Activated CD4-positive, alpha-beta T cell treated with anti-CD3 and anti-CD28 coated beads for 36 hours (primary cell): ENCODE data around the gene CLNK. TPM values are rescaled to one million over a fixed set of nuclear protein-coding genes. Genes with fewer than 3 reads are reported as not detected.
A peak's percentile ranks its signal among the peaks of the same experiment; 100 is the strongest.

Source experiments
- ATAC-seq: fragments of 200-7000 bp; cut with Tn5 transposase; one replicate; pipeline ENCODE4 v1.10.0; 2021; ENCODE audit warnings: mild to moderate bottlenecking, moderate library complexity
- CTCF ChIA-PET: fragments of 350-600 bp; sonication (Branson Sonifier 250); formaldehyde crosslinking; loops from one replicate; lab custom pipeline; 2021; ENCODE audit warnings: antibody characterized with exemption; lab: Charles Lee
- POLR2A ChIA-PET: fragments of 350-600 bp; sonication (Branson Sonifier 250); formaldehyde crosslinking; loops from one replicate; lab custom pipeline; 2021; ENCODE audit warnings: antibody characterized with exemption, inconsistent platforms; lab: Charles Lee
- DNase-seq: peaks from one replicate; pipeline ENCODE4 v3.0.0-alpha.2; 2020
- H3K27ac Mint-ChIP-seq: one replicate; pipeline ENCODE4 v1.8.0; 2021; ENCODE audit warnings: mixed read lengths
- H3K27me3 Mint-ChIP-seq: one replicate; pipeline ENCODE4 v1.8.0; 2021; ENCODE audit warnings: mixed read lengths
- H3K36me3 Mint-ChIP-seq: one replicate; pipeline ENCODE4 v1.8.0; 2021; ENCODE audit warnings: low read depth, mixed read lengths
- H3K4me1 Mint-ChIP-seq: one replicate; pipeline ENCODE4 v1.8.0; 2021; ENCODE audit warnings: mixed read lengths
- H3K4me3 Mint-ChIP-seq: one replicate; pipeline ENCODE4 v1.8.0; 2021; ENCODE audit warnings: mild to moderate bottlenecking, moderate library complexity, mixed read lengths
- H3K9me3 Mint-ChIP-seq: one replicate; pipeline ENCODE4 v1.8.0; 2021; ENCODE audit warnings: low read depth, mixed read lengths
- intact Hi-C, 2 experiments: fragments of 100-400 bp; cut with DNase I in 1 of 2; cut with micrococcal nuclease in 1 of 2; formaldehyde crosslinking; loops; one replicate each; pipeline versions ENCODE4 v1.14.2 to v1.15.1; 2022 to 2024; cut with DNase I, micrococcal nuclease
- total RNA-seq, 2 experiments: library from RNA; stranded (reverse); gene quantifications; one replicate each; pipeline ENCODE4 v1.2.3, GENCODE V29; 2021

The CLNK gene
- total RNA-seq, 2 experiments from 2014 or later = not detected

- Mint-ChIP-seq H3K36me3 (no peaks in the 10 kb centered on the region), H3K4me1 (peaks cover 28% of the 10 kb centered on the region), H3K4me3 (no peak overlapping the region), H3K9me3 (no peaks in the 10 kb centered on the region), H3K27ac (no peak overlapping the region), H3K27me3 (no peaks in the 10 kb centered on the region)
- no peak for ATAC-seq
- no peak for DNase-seq
- ChIA-PET CTCF (no interaction called here), POLR2A (no interaction called here)
- intact Hi-C loops = no loop called here
Observed at GRCh38 chr4:10590896-10591295, 93.7 kb downstream of the CLNK start.

GRCh38 chr4:10589799-10590198, 94.8 kb downstream of the CLNK start:
- no peak overlapping the region for H3K27ac Mint-ChIP-seq
- intact Hi-C loops = loop anchor here in 1 of 2 experiments (10.0 kb wide), 1 partner anchor 145 kb away; no protein-coding TSS in a partner anchor
- DNase-seq (no peak), ATAC-seq (no peak)
- ChIA-PET CTCF (interaction anchor here (1.4 to 1.5 kb wide), 2 partner anchors 9 to 79 kb away, joined by 3 to 6 read pairs; no protein-coding TSS in a partner anchor), POLR2A (no interaction called here)
- H3K9me3 Mint-ChIP-seq = no peaks in the 10 kb centered on the region
- H3K4me1 Mint-ChIP-seq = peaks cover 28% of the 10 kb centered on the region
- H3K4me3 Mint-ChIP-seq = no peak overlapping the region
- no peaks in the 10 kb centered on the region for H3K27me3 Mint-ChIP-seq
- H3K36me3 Mint-ChIP-seq = no peaks in the 10 kb centered on the region

- ChIA-PET POLR2A (no interaction called here), CTCF (interaction anchor here (1.4 to 1.5 kb wide), 2 partner anchors 9 to 79 kb away, joined by 3 to 6 read pairs; no protein-coding TSS in a partner anchor)
- Mint-ChIP-seq H3K4me3 (no peak overlapping the region), H3K4me1 (peaks cover 33% of the 10 kb centered on the region), H3K36me3 (no peaks in the 10 kb centered on the region), H3K9me3 (no peaks in the 10 kb centered on the region), H3K27ac (no peak overlapping the region), H3K27me3 (no peaks in the 10 kb centered on the region)
- ATAC-seq (no peak), DNase-seq (no peak)
- intact Hi-C loops = loop anchor here in 1 of 2 experiments (10.0 kb wide), 1 partner anchor 145 kb away; no protein-coding TSS in a partner anchor
Observed at GRCh38 chr4:10589321-10589720, 95.2 kb downstream of the CLNK start.

GRCh38 chr4:10587697-10588096, 96.9 kb downstream of the CLNK start:
- Mint-ChIP-seq H3K36me3 (no peaks in the 10 kb centered on the region), H3K9me3 (no peaks in the 10 kb centered on the region), H3K27ac (no peak overlapping the region), H3K27me3 (no peaks in the 10 kb centered on the region), H3K4me1 (peaks cover 42% of the 10 kb centered on the region), H3K4me3 (no peak overlapping the region)
- ATAC-seq = peak; percentile 57
- POLR2A ChIA-PET = no interaction called here
- CTCF ChIA-PET = interaction anchor here (0.7 to 1.3 kb wide), 2 partner anchors 9 to 469 kb away, joined by 3 read pairs; no protein-coding TSS in a partner anchor
- intact Hi-C loops = loop anchor here in 1 of 2 experiments (10.0 kb wide), 1 partner anchor 147 kb away; no protein-coding TSS in a partner anchor
- peak; percentile 40 for DNase-seq

GRCh38 chr4:10587296-10587695, 97.3 kb downstream of the CLNK start:
- Mint-ChIP-seq H3K9me3 (no peaks in the 10 kb centered on the region), H3K27ac (no peak overlapping the region), H3K36me3 (no peaks in the 10 kb centered on the region), H3K4me1 (peaks cover 42% of the 10 kb centered on the region), H3K4me3 (no peak overlapping the region), H3K27me3 (no peaks in the 10 kb centered on the region)
- intact Hi-C loops = loop anchor here in 1 of 2 experiments (10.0 kb wide), 1 partner anchor 148 kb away; no protein-coding TSS in a partner anchor
- ChIA-PET CTCF (interaction anchor here (1.3 kb wide), 1 partner anchor 9 kb away, joined by 3 read pairs; no protein-coding TSS in a partner anchor), POLR2A (no interaction called here)
- no peak for ATAC-seq
- no peak for DNase-seq

- H3K4me3 Mint-ChIP-seq = no peak overlapping the region
- H3K27me3 Mint-ChIP-seq = no peaks in the 10 kb centered on the region
- no peak overlapping the region for H3K27ac Mint-ChIP-seq
- peaks cover 25% of the 10 kb centered on the region for H3K4me1 Mint-ChIP-seq
- POLR2A ChIA-PET = no interaction called here
- no peaks in the 10 kb centered on the region for H3K36me3 Mint-ChIP-seq
- CTCF ChIA-PET = interaction anchor here (0.6 kb wide), 3 partner anchors 38 to 278 kb away, joined by 3 read pairs; no protein-coding TSS in a partner anchor
- intact Hi-C loops = loop anchor here in 1 of 2 experiments (5.0 to 10.0 kb wide), 2 partner anchors 151 to 838 kb away; no protein-coding TSS in a partner anchor
- ATAC-seq = no peak
- no peak for DNase-seq
- H3K9me3 Mint-ChIP-seq = no peaks in the 10 kb centered on the region
Observed at GRCh38 chr4:10584042-10584441, 100.5 kb downstream of the CLNK start.

- ATAC-seq = no peak
- Mint-ChIP-seq H3K36me3 (no peaks in the 10 kb centered on the region), H3K9me3 (no peaks in the 10 kb centered on the region), H3K4me3 (no peak overlapping the region), H3K4me1 (peaks cover 19% of the 10 kb centered on the region), H3K27ac (no peak overlapping the region), H3K27me3 (no peaks in the 10 kb centered on the region)
- intact Hi-C loops = loop anchor here (1.0 to 10.0 kb wide), 4 partner anchors 152 to 1137 kb away; no protein-coding TSS in a partner anchor
- POLR2A ChIA-PET = no interaction called here
- CTCF ChIA-PET = no interaction called here
- DNase-seq = no peak
Observed at GRCh38 chr4:10582951-10583350, 101.6 kb downstream of the CLNK start.

- H3K4me3 Mint-ChIP-seq = no peak overlapping the region
- DNase-seq (peak; percentile 38), ATAC-seq (no peak)
- no peaks in the 10 kb centered on the region for H3K27me3 Mint-ChIP-seq
- no peaks in the 10 kb centered on the region for H3K36me3 Mint-ChIP-seq
- intact Hi-C loops = loop anchor here (1.0 to 10.0 kb wide), 4 partner anchors 153 to 1138 kb away; no protein-coding TSS in a partner anchor
- peaks cover 18% of the 10 kb centered on the region for H3K4me1 Mint-ChIP-seq
- no peaks in the 10 kb centered on the region for H3K9me3 Mint-ChIP-seq
- ChIA-PET POLR2A (no interaction called here), CTCF (interaction anchor here (0.7 kb wide), 1 partner anchor 15 kb away, joined by 3 read pairs; no protein-coding TSS in a partner anchor)
- no peak overlapping the region for H3K27ac Mint-ChIP-seq
Observed at GRCh38 chr4:10582059-10582686, 102.4 kb downstream of the CLNK start.

GRCh38 chr4:10581022-10581421, 103.5 kb downstream of the CLNK start:
- ChIA-PET POLR2A (no interaction called here), CTCF (interaction anchor here (0.7 to 1.0 kb wide), 5 partner anchors 16 to 941 kb away, joined by 3 to 5 read pairs (median 3); no protein-coding TSS in a partner anchor)
- no peaks in the 10 kb centered on the region for H3K9me3 Mint-ChIP-seq
- peaks cover 21% of the 10 kb centered on the region for H3K4me1 Mint-ChIP-seq
- no peak overlapping the region for H3K27ac Mint-ChIP-seq
- H3K4me3 Mint-ChIP-seq = no peak overlapping the region
- no peaks in the 10 kb centered on the region for H3K36me3 Mint-ChIP-seq
- intact Hi-C loops = loop anchor here in 1 of 2 experiments (5.0 to 10.0 kb wide), 2 partner anchors 154 to 841 kb away; no protein-coding TSS in a partner anchor
- H3K27me3 Mint-ChIP-seq = no peaks in the 10 kb centered on the region
- no peak for DNase-seq
- no peak for ATAC-seq

GRCh38 chr4:10579648-10580047, 104.9 kb downstream of the CLNK start:
- Mint-ChIP-seq H3K27ac (no peak overlapping the region), H3K4me1 (peaks cover 19% of the 10 kb centered on the region), H3K27me3 (no peaks in the 10 kb centered on the region), H3K9me3 (no peaks in the 10 kb centered on the region), H3K36me3 (no peaks in the 10 kb centered on the region), H3K4me3 (no peak overlapping the region)
- POLR2A ChIA-PET = no interaction called here
- DNase-seq (no peak), ATAC-seq (no peak)
- CTCF ChIA-PET = no interaction called here
- intact Hi-C loops = loop anchor here in 1 of 2 experiments (5.0 to 10.0 kb wide), 2 partner anchors 155 to 843 kb away; no protein-coding TSS in a partner anchor

- Mint-ChIP-seq H3K4me3 (no peak overlapping the region), H3K9me3 (no peaks in the 10 kb centered on the region), H3K27ac (no peak overlapping the region), H3K36me3 (no peaks in the 10 kb centered on the region), H3K4me1 (peaks cover 7% of the 10 kb centered on the region), H3K27me3 (no peaks in the 10 kb centered on the region)
- ChIA-PET CTCF (interaction anchor here (0.9 to 1.5 kb wide), 3 partner anchors 13 to 186 kb away, joined by 3 to 4 read pairs (median 4); no protein-coding TSS in a partner anchor), POLR2A (no interaction called here)
- no peak for DNase-seq
- ATAC-seq = no peak
- intact Hi-C loops = no loop called here
Observed at GRCh38 chr4:10577508-10578426, 106.8 kb downstream of the CLNK start.
